Measurements from ENCODE around the gene EDEM3.
A peak's percentile ranks its signal among the peaks of the same experiment; 100 is the strongest.

Gene EDEM3

DNA sequence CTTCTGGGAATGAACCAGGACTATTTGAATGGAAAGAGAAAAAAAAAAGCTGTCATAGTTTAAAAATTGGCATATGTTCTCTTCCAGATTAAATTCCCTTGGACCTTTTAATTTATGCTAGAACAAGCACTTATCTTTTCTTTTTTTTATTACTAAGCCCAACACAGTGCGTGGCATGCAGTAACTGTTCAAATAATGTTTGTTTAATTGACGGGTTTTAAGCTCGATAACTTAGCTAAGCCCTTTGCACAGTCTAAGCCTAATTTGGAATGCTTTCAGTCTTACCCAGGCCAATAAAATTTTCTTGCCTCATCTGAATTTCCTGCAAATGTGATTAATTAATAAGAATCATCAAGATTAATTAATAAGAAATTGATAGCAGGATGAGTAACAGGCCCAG, 39.3 kb upstream of the EDEM3 start:
- no peak overlapping the region for H3K4me3 ChIP-seq (replicated peaks in 1 of 2; ENCODE audit: low read depth in 2 of 2, low read length in 2 of 2)
- TF ChIP-seq, protein P1, sequence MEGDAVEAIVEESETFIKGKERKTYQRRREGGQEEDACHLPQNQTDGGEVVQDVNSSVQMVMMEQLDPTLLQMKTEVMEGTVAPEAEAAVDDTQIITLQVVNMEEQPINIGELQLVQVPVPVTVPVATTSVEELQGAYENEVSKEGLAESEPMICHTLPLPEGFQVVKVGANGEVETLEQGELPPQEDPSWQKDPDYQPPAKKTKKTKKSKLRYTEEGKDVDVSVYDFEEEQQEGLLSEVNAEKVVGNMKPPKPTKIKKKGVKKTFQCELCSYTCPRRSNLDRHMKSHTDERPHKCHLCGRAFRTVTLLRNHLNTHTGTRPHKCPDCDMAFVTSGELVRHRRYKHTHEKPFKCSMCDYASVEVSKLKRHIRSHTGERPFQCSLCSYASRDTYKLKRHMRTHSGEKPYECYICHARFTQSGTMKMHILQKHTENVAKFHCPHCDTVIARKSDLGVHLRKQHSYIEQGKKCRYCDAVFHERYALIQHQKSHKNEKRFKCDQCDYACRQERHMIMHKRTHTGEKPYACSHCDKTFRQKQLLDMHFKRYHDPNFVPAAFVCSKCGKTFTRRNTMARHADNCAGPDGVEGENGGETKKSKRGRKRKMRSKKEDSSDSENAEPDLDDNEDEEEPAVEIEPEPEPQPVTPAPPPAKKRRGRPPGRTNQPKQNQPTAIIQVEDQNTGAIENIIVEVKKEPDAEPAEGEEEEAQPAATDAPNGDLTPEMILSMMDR (IDR thresholded peaks at IDR 0.05; ENCODE audit: low read depth, low read length), result no peak
- DNase-seq (ENCODE audit: low read depth in 2 of 2), result no peak

DNA sequence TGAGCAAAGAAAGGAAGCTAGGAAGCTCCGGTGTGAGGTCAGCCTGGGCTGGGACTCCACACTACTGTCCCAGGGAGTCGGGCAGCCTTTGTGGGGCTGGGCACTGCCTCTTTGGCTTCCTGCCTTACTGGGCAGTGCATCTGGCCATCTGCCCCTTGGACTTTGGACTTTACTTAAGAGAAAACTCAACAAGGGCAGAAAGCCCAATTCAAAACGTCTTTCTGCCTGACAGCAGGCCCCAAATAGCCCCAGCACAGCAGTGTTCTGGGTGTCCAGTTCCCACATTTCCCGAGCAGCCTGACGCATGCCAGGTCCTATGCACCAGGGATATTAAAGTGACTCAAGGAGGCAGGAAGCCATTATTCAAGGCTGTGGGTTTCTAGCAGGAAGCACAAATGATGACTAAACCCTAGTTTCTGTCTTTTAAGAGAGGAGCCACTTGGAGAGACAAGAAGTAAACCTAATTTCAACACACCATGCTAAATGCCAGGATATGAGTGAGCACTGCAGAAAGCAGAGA, 37.9 kb upstream of the EDEM3 start:
- peak; percentile 93 to 99 for DNase-seq (ENCODE audit: low read depth in 2 of 2)
- H3K4me3 ChIP-seq (replicated peaks in 1 of 2; ENCODE audit: low read depth in 2 of 2, low read length in 2 of 2), result peak overlapping the region in 1 of 2 donors; percentile 12

DNA sequence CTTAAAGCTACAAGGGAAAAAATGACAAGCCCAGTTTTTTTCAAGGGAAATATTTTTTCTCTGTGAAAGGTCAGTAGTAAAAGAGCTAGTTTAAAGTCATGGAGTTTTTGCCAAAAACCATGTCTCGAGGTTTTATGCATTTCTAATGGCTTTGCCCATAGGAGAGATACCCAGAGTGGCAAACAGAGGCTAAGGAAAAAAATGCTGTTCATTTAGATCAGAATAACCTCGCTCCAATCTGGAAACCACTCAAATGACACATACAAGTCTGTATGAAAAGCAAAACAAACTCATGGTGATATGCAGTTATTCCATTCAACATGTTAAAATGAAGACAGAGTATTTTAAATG, 36.9 kb upstream of the EDEM3 start:
- TF ChIP-seq, protein P1 (IDR thresholded peaks at IDR 0.05; ENCODE audit: low read depth, low read length), result no peak
- DNase-seq (ENCODE audit: low read depth in 2 of 2), result peak; percentile 31 to 64
- no peak overlapping the region for H3K4me3 ChIP-seq (replicated peaks in 1 of 2; ENCODE audit: low read depth in 2 of 2, low read length in 2 of 2)

More for the DNA sequence above, 37.9 kb upstream of the EDEM3 start:
- TF ChIP-seq, protein P1 (IDR thresholded peaks at IDR 0.05; ENCODE audit: low read depth, low read length), result no peak

DNA sequence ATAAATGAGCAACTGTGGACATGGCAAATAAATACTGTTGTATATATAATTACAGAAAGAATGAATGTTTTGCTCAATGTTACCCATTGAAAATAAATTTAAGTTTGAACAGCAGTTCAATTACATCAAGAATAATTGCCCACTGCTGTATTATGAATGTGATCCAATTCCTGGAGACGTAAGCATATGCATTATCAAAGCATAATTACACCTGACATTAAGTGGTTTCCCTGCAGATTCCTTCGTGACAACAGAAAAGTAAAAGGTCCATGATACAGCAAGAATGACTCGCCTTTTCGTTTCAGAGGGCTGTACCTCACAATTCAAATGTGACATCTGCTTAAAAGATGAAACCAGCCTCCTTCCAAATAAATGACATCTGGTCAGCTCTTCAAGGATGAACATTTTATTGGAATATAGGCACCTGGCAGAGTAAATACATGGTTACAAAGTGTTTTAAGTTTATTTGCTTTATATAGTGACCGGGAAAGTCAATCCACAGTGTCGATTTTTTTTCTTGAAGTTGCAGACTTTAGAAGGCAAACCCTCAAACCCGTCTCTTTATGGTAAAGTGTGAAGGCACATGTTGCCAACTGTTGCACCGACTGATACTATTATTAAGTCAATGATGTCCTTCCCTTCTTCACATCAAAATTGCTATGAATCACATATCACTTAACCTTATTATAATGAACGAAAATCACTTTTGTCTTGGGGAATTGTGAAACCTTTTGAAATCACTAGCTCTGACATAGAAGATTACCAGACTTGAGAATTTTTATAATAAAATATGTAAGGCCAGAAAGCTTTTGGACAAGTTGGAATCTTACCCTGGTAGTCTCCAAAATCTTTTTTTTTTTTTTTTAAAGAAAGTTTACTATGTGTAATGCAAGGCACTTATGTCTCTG, 36.2 kb upstream of the EDEM3 start:
- DNase-seq (ENCODE audit: low read depth in 2 of 2), result peak in 1 of 2 donors; percentile 11
- TF ChIP-seq, protein P1 (IDR thresholded peaks at IDR 0.05; ENCODE audit: low read depth, low read length), result no peak
- no peak overlapping the region for H3K4me3 ChIP-seq (replicated peaks in 1 of 2; ENCODE audit: low read depth in 2 of 2, low read length in 2 of 2)

DNA sequence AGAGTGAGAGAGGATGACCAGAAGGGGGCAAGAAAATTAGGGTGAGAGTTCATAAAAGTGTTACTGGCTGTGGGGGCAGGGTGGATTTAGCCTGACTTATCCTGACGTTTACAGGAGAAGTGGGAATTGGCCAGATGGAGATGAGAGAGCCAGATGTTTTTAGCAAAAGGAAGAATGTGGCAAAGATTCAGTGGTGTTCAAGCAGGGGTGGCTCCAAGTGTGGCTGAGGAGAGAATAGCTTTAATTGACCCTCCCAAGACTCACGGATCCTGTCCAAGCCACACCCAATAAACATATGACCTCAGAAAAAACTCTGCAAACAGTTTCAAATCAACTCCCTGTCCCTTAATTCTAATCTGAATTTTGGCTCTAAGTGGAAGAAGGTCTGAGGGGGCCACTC, 35.2 kb upstream of the EDEM3 start:
- TF ChIP-seq, protein P1 (IDR thresholded peaks at IDR 0.05; ENCODE audit: low read depth, low read length), result no peak
- DNase-seq (ENCODE audit: low read depth in 2 of 2), result no peak
- H3K4me3 ChIP-seq (replicated peaks in 1 of 2; ENCODE audit: low read depth in 2 of 2, low read length in 2 of 2), result no peak overlapping the region

DNA sequence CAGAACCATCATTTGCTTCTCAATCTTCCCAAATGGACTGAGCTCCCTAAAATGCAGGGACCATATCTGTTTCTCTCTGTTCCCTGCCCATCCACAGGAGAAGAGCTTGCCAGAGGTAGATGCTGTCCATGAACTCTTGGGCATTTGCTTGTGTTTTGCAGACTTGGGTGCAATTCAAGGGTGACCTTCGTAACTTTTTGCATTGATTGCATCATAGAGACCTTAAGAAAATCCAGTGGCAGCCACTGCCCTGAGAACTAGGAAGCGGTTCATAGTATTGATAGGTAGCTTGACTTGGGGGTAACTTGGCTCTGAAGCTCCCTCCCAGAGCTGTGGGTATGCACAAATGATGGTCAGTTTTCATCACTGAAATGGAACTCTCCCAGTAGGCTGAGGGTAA, 34.3 kb upstream of the EDEM3 start:
- no peak for DNase-seq (ENCODE audit: low read depth in 2 of 2)
- no peak overlapping the region for H3K4me3 ChIP-seq (replicated peaks in 1 of 2; ENCODE audit: low read depth in 2 of 2, low read length in 2 of 2)
- TF ChIP-seq, protein P1 (IDR thresholded peaks at IDR 0.05; ENCODE audit: low read depth, low read length), result no peak

All from cardiac fibroblast (primary cell).